CD4-positive, alpha-beta T cell (primary cell): ENCODE measurements around the gene ATP1A2. TPM values are rescaled to one million over a fixed set of nuclear protein-coding genes. Genes with fewer than 3 reads are reported as not detected.

ENCODE experiments used
- ATAC-seq: fragments of 200-7000 bp; cut with Tn5 transposase; one replicate; pipeline ENCODE4 v1.10.0; 2022; ENCODE audit warnings: mild to moderate bottlenecking; ENCODE audit not compliant: poor library complexity
- CTCF ChIA-PET: fragments of 350-600 bp; sonication (Branson Sonifier 250); formaldehyde crosslinking; loops from one replicate; lab custom pipeline; 2021; ENCODE audit warnings: antibody characterized with exemption, inconsistent platforms; lab: Charles Lee
- POLR2A ChIA-PET: fragments of 350-600 bp; sonication (Branson Sonifier 250); formaldehyde crosslinking; loops from one replicate; lab custom pipeline; 2021; ENCODE audit warnings: antibody characterized with exemption, inconsistent platforms; lab: Charles Lee
- DNase-seq, 14 experiments: peaks; one replicate each; pipeline ENCODE4 v3.0.0-alpha.2; 2013 to 2020; ENCODE audit warnings: mixed read lengths in 2 of 14
- H3K27ac ChIP-seq, 2 donors: one replicate each; pipeline versions ENCODE4 v1.5.1 to v1.7.0; 2013; ENCODE audit warnings: low read length in 2 of 2, low read depth in 1 of 2, mild to moderate bottlenecking in 1 of 2
- H3K27me3 ChIP-seq, 2 experiments: 1 replicate in 1 of 2; 2 replicates in 1 of 2; pipeline versions ENCODE4 v1.6.1 to v1.7.0; 2013; ENCODE audit warnings: low read length in 2 of 2, control low read depth in 1 of 2, mild to moderate bottlenecking in 1 of 2, moderate library complexity in 1 of 2; ENCODE audit not compliant: insufficient read depth in 2 of 2, control insufficient read depth in 1 of 2
- H3K36me3 ChIP-seq: one replicate; pipeline ENCODE4 v1.6.1; 2013; ENCODE audit warnings: low read length, control low read depth; ENCODE audit not compliant: insufficient read depth
- H3K4me1 ChIP-seq: one replicate; pipeline ENCODE4 v1.6.1; 2013; ENCODE audit warnings: low read length, control low read depth; ENCODE audit not compliant: insufficient read depth
- H3K4me3 ChIP-seq: one replicate; pipeline ENCODE4 v1.5.1; 2013; ENCODE audit warnings: mild to moderate bottlenecking, low read length, moderate library complexity
- H3K9me3 ChIP-seq, 2 experiments: 1 replicate in 1 of 2; 2 replicates in 1 of 2; pipeline versions ENCODE4 v1.6.1 to v1.7.0; 2013; ENCODE audit warnings: low read length in 2 of 2, mild to moderate bottlenecking in 2 of 2, control low read depth in 1 of 2, moderate library complexity in 1 of 2; ENCODE audit not compliant: control insufficient read depth in 1 of 2, insufficient read depth in 1 of 2
- H3K27ac Mint-ChIP-seq: one replicate; pipeline ENCODE4 v1.8.0; 2020; ENCODE audit warnings: mixed read lengths
- H3K27me3 Mint-ChIP-seq: one replicate; pipeline ENCODE4 v1.8.0; 2021; ENCODE audit warnings: mixed read lengths
- H3K36me3 Mint-ChIP-seq: one replicate; pipeline ENCODE4 v1.8.0; 2021; ENCODE audit warnings: low read depth, mixed read lengths
- H3K4me1 Mint-ChIP-seq: one replicate; pipeline ENCODE4 v1.8.0; 2021; ENCODE audit warnings: low read depth, mixed read lengths
- H3K4me3 Mint-ChIP-seq: one replicate; pipeline ENCODE4 v1.8.0; 2020; ENCODE audit warnings: mild to moderate bottlenecking, mixed read lengths
- H3K9me3 Mint-ChIP-seq: one replicate; pipeline ENCODE4 v1.8.0; 2020; ENCODE audit warnings: mixed read lengths
- intact Hi-C, 2 experiments: fragments of 100-400 bp; cut with DNase I in 1 of 2; cut with micrococcal nuclease in 1 of 2; formaldehyde crosslinking; loops; one replicate each; pipeline versions ENCODE4 v1.15.1 to v1.9.0; 2023 to 2025; cut with DNase I, micrococcal nuclease
- total RNA-seq, 174 experiments: library from RNA in 2 of 174; stranded (reverse) in 2 of 174; gene quantifications; one replicate each; pipeline ENCODE4 v1.2.3 and lab custom pipeline; 2021 to 2026
- TF ChIP-seq, protein P1 (sequence below): fragments of 200-600 bp; IDR thresholded peaks from one replicate; pipeline ENCODE4 v1.8.0; 2022; ENCODE audit warnings: antibody characterized with exemption, mild to moderate bottlenecking

The ATP1A2 gene
- total RNA-seq, 2 experiments from 2014 or later: not detected

DNA sequence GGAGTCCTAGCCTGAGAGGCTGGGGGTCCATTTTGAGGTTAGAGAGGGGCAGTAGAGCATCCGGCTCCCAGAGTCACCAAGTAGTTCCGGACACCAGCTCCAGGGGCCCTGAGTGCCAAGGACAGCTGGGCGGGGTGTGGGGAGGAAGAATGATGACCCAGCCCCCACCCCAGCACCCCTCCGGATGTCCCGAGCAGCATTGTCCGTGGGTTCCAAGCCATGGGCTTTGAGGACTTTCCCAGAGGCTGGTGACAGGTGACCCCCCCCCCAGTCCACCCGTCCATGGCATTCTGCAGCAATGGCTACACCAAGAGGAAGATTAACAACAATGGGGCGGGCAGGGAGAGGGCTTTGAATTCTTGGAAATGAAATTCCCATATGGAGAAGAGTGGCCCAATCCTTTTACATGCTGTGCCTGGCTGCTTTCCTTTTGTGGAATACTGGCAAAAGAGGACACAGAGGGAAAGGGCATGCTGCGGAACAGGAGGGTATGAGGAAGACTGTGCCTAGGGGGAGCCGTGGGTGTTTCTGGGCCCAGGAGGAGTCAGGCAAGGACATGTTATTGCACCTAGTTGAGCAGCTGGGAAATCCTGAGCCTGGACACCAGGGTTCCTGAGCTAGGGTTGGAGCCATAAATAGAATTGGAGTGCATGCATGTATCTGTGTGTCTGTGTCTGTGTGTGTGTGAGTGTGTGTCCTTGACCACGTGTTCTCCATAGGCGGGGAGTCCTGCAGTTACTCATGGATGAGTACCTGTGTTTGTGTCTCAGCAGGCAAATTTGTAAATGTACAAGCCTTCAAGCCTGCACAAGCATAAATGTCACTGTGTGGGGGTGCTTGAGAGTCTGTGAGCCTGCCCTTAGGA lies 956 bp downstream of the ATP1A2 start:
- H3K27me3 Mint-ChIP-seq: peaks cover 18% of the 10 kb centered on the region
- Histone ChIP-seq H3K9me3 (no peaks in the 10 kb centered on the region), H3K27ac (no peak overlapping the region), H3K4me1 (no peaks in the 10 kb centered on the region), H3K36me3 (no peaks in the 10 kb centered on the region), H3K4me3 (no peak overlapping the region), H3K27me3 (peaks cover 7 to 21% of the 10 kb centered on the region in 2 experiments)
- no peak overlapping the region for H3K27ac Mint-ChIP-seq
- ChIA-PET CTCF (no interaction called here), POLR2A (no interaction called here)
- TF ChIP-seq, protein P1, sequence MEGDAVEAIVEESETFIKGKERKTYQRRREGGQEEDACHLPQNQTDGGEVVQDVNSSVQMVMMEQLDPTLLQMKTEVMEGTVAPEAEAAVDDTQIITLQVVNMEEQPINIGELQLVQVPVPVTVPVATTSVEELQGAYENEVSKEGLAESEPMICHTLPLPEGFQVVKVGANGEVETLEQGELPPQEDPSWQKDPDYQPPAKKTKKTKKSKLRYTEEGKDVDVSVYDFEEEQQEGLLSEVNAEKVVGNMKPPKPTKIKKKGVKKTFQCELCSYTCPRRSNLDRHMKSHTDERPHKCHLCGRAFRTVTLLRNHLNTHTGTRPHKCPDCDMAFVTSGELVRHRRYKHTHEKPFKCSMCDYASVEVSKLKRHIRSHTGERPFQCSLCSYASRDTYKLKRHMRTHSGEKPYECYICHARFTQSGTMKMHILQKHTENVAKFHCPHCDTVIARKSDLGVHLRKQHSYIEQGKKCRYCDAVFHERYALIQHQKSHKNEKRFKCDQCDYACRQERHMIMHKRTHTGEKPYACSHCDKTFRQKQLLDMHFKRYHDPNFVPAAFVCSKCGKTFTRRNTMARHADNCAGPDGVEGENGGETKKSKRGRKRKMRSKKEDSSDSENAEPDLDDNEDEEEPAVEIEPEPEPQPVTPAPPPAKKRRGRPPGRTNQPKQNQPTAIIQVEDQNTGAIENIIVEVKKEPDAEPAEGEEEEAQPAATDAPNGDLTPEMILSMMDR: no peak
- no peaks in the 10 kb centered on the region for H3K9me3 Mint-ChIP-seq
- H3K4me3 Mint-ChIP-seq: no peak overlapping the region
- intact Hi-C loops: no loop called here
- H3K4me1 Mint-ChIP-seq: no peaks in the 10 kb centered on the region
- DNase-seq (no peak), ATAC-seq (no peak)
- no peaks in the 10 kb centered on the region for H3K36me3 Mint-ChIP-seq

GRCh38 chr1:160117300-160117699 lies 1.7 kb downstream of the ATP1A2 start:
- no peak for ATAC-seq
- Mint-ChIP-seq H3K27me3 (peaks cover 18% of the 10 kb centered on the region), H3K27ac (no peak overlapping the region), H3K4me1 (no peaks in the 10 kb centered on the region), H3K4me3 (no peak overlapping the region), H3K9me3 (no peaks in the 10 kb centered on the region), H3K36me3 (no peaks in the 10 kb centered on the region)
- H3K4me1 ChIP-seq: no peaks in the 10 kb centered on the region
- no peak overlapping the region for H3K4me3 ChIP-seq
- no peak overlapping the region for H3K27ac ChIP-seq
- TF ChIP-seq, protein P1: no peak
- ChIA-PET POLR2A (no interaction called here), CTCF (no interaction called here)
- peaks cover 7 to 19% of the 10 kb centered on the region in 2 experiments for H3K27me3 ChIP-seq
- H3K9me3 ChIP-seq: no peaks in the 10 kb centered on the region
- intact Hi-C loops: no loop called here
- no peaks in the 10 kb centered on the region for H3K36me3 ChIP-seq
- DNase-seq: no peak

DNA sequence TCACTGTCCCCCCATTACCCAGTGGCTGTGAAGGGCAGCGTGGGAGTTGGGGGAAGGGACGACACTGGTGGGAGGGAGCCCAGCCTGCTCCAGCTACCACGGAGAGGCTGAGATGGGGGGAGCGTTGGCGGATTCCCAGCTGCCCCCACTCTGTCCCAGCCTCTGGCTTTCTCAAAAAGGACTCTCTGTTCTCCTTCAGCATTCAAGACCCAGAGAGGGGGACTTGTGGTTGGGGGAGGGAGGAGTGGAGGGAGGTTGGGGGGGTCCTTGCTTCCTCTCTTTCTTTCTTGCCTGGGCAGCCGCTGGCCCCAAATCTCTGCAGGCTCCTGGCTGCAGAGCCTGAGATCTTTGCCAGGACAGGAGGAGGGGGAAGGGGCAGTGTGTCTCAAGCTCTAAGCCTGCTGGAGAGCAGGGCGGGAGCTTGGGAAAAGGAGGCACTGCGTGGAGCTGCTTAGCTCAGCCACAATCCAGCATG lies 2.2 kb downstream of the ATP1A2 start:
- no peak for ATAC-seq
- H3K27ac Mint-ChIP-seq: no peak overlapping the region
- Histone ChIP-seq H3K27me3 (peaks cover 7 to 17% of the 10 kb centered on the region in 2 experiments), H3K27ac (no peak overlapping the region), H3K36me3 (no peaks in the 10 kb centered on the region), H3K4me3 (no peak overlapping the region), H3K9me3 (no peaks in the 10 kb centered on the region), H3K4me1 (no peaks in the 10 kb centered on the region)
- intact Hi-C loops: no loop called here
- TF ChIP-seq, protein P1: no peak
- ChIA-PET CTCF (no interaction called here), POLR2A (no interaction called here)
- no peaks in the 10 kb centered on the region for H3K4me1 Mint-ChIP-seq
- H3K9me3 Mint-ChIP-seq: no peaks in the 10 kb centered on the region
- peaks cover 18% of the 10 kb centered on the region for H3K27me3 Mint-ChIP-seq
- no peak overlapping the region for H3K4me3 Mint-ChIP-seq
- DNase-seq: no peak
- H3K36me3 Mint-ChIP-seq: no peaks in the 10 kb centered on the region
